Upper lobe of right lung (tissue), 1 donor: Measurements from ENCODE around the gene FOLR1. TPM values are rescaled to one million over a fixed set of nuclear protein-coding genes. Genes with fewer than 3 reads are reported as not detected.

Experiments used
- ATAC-seq: fragments of 200-7000 bp; cut with Tn5 transposase; one replicate; pipeline ENCODE4 v1.9.1; 2020; ENCODE audit warnings: mild to moderate bottlenecking, moderate library complexity
- DNase-seq: peaks from one replicate; pipeline ENCODE4 v3.0.0-alpha.2; 2020
- H3K27ac ChIP-seq: fragments of 200-600 bp; one replicate; pipeline ENCODE4 v1.8.0; 2022
- H3K27me3 ChIP-seq: fragments of 200-600 bp; one replicate; pipeline ENCODE4 v1.8.0; 2022; ENCODE audit warnings: mild to moderate bottlenecking
- H3K36me3 ChIP-seq: fragments of 200-600 bp; one replicate; pipeline ENCODE4 v1.8.0; 2022
- H3K4me1 ChIP-seq: fragments of 200-600 bp; one replicate; pipeline ENCODE4 v1.8.0; 2022
- H3K4me3 ChIP-seq: fragments of 200-600 bp; one replicate; pipeline ENCODE4 v1.8.0; 2022; ENCODE audit warnings: mild to moderate bottlenecking
- H3K9me3 ChIP-seq: fragments of 200-600 bp; one replicate; pipeline ENCODE4 v1.8.0; 2022
- intact Hi-C: fragments of 100-400 bp; cut with DNase I; formaldehyde crosslinking; loops from one replicate; pipeline ENCODE4 v1.11.0; 2022
- total RNA-seq: library from RNA; stranded (reverse); fragmentation: NEBNext Ultra II Directional; extraction: Animal tissue kit (Norgen Biotek cat#: 25700); gene quantifications from one replicate; pipeline ENCODE4 v1.2.1, GENCODE V29; 2021
- TF ChIP-seq, protein P1 (sequence below): fragments of 200-600 bp; IDR thresholded peaks from one replicate; pipeline ENCODE4 v1.8.0; 2022; ENCODE audit warnings: antibody characterized with exemption
- donor health status: DM: no; HTN: yes; CAD: no; lungs with severe emphysema.

FOLR1 gene
- total RNA-seq, 1 donor from 2014 or later, result 163 TPM

GRCh38 chr11:72222907-72223614 lies 31.1 kb downstream of the FOLR1 start:
- peaks cover 26% of the 10 kb centered on the region for H3K4me1 ChIP-seq
- peaks cover 1% of the 10 kb centered on the region for H3K36me3 ChIP-seq
- TF ChIP-seq, protein P1, sequence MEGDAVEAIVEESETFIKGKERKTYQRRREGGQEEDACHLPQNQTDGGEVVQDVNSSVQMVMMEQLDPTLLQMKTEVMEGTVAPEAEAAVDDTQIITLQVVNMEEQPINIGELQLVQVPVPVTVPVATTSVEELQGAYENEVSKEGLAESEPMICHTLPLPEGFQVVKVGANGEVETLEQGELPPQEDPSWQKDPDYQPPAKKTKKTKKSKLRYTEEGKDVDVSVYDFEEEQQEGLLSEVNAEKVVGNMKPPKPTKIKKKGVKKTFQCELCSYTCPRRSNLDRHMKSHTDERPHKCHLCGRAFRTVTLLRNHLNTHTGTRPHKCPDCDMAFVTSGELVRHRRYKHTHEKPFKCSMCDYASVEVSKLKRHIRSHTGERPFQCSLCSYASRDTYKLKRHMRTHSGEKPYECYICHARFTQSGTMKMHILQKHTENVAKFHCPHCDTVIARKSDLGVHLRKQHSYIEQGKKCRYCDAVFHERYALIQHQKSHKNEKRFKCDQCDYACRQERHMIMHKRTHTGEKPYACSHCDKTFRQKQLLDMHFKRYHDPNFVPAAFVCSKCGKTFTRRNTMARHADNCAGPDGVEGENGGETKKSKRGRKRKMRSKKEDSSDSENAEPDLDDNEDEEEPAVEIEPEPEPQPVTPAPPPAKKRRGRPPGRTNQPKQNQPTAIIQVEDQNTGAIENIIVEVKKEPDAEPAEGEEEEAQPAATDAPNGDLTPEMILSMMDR, result peak; percentile 23
- peak overlapping the region; percentile 96 for H3K27ac ChIP-seq
- H3K4me3 ChIP-seq, result peak overlapping the region; percentile 85
- no peaks in the 10 kb centered on the region for H3K27me3 ChIP-seq
- intact Hi-C loops, result no loop called here
- H3K9me3 ChIP-seq, result no peaks in the 10 kb centered on the region
- ATAC-seq (peak; percentile 91), DNase-seq (peak; percentile 98)

- Histone ChIP-seq H3K4me3 (peak overlapping the region; percentile 85), H3K9me3 (no peaks in the 10 kb centered on the region), H3K4me1 (peaks cover 26% of the 10 kb centered on the region), H3K36me3 (peaks cover 10% of the 10 kb centered on the region), H3K27me3 (no peaks in the 10 kb centered on the region), H3K27ac (peak overlapping the region; percentile 96)
- ATAC-seq (peak; percentile 79), DNase-seq (peak; percentile 90)
- intact Hi-C loops, result no loop called here
- TF ChIP-seq, protein P1, result no peak
Measured at GRCh38 chr11:72223615-72224563, 31.9 kb downstream of the FOLR1 start.

DNA sequence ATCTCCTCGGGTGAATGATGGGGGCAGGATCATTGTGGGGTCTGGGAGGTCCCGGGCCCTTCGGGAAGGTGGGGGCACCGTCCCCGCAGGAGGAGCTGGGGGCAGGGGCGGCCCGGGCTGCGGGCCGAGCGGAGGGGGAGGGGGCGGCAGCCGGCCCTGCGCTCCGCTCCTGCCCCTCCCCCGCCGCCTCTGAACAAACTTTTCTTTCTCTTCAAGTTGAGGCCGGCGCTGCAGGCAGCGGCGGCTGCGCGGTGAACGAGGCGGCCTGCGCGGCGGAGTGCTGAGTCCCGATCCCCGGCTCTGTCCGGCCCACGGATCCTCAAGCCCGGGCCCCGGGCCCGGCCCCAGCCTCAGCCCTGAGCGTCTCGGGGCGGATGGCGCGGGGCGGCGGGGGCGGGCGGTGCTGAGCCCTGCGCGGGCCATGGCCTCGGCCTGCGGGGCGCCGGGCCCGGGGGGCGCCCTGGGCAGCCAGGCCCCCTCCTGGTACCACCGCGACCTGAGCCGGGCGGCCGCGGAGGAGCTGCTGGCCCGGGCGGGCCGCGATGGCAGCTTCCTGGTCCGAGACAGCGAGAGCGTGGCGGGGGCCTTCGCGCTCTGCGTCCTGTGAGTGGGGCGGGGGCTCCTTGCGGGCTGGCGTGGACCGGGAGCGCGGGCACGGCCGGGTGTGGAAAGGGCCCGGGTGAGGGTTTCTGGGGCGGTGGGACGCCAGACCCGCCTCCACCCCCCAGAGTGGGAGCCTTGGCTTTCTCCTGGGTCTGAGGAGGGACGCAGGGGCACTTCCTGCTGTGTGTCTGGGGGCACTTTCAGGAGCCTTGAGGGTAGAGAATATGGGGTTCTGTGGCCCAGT lies 32.8 kb downstream of the FOLR1 start, which contains the start of gene INPPL1:
Gene INPPL1, plus strand, starts transcription at position 204 of the 847 bp plus-strand sequence. Its CDS starts 218 bp downstream, at position 422.
- intact Hi-C loops, result no loop called here
- peak within 1 kb of the TSS; percentile 85 for H3K4me3 ChIP-seq
- no peaks in the 10 kb centered on the region for H3K27me3 ChIP-seq
- peaks cover 26% of the 10 kb centered on the region for H3K4me1 ChIP-seq
- no peaks in the 10 kb centered on the region for H3K9me3 ChIP-seq
- peaks cover 19% of the 10 kb centered on the region for H3K36me3 ChIP-seq
- peak within 1 kb of the TSS; percentile 96 for H3K27ac ChIP-seq
- DNase-seq (peak; percentile 86), ATAC-seq (peak; percentile 12)
- TF ChIP-seq, protein P1, result no peak

DNA sequence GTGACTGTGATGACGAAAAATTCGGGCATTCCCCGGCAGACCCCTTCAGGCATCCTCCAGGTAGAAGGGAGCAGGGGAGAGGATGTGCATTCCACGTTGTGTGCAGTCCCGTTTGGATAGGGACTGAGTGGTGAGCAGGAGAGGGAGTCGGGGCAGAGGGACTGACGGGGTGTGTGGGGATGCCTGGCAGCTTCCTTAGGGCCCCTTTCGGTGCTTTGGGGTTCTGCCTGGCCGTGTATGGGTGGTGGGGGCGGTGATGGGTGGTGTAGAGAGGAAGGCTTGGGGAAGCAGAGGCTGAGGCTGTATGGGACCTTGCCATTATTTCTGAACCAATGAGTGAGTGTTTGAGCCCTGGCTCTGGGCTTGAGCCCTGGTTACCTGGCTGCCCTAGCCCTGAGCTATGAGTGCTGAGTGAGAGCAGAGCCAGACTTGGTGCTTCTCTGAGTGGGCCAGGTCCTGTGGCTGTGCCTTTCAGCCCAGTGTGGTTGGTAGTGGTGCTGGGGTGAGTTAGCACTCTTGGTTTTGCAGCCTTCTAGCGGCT lies 33.5 kb downstream of the FOLR1 start:
- TF ChIP-seq, protein P1, result no peak
- H3K9me3 ChIP-seq, result no peaks in the 10 kb centered on the region
- H3K27ac ChIP-seq, result peak overlapping the region; percentile 96
- intact Hi-C loops, result no loop called here
- peaks cover 26% of the 10 kb centered on the region for H3K4me1 ChIP-seq
- DNase-seq (no peak), ATAC-seq (no peak)
- H3K36me3 ChIP-seq, result peaks cover 26% of the 10 kb centered on the region
- H3K4me3 ChIP-seq, result peak overlapping the region; percentile 85
- H3K27me3 ChIP-seq, result no peaks in the 10 kb centered on the region

GRCh38 chr11:72226701-72227100 lies 34.8 kb downstream of the FOLR1 start:
- DNase-seq, result no peak
- Histone ChIP-seq H3K27me3 (no peaks in the 10 kb centered on the region), H3K9me3 (no peaks in the 10 kb centered on the region), H3K4me1 (peaks cover 24% of the 10 kb centered on the region), H3K27ac (no peak overlapping the region), H3K36me3 (peaks cover 38% of the 10 kb centered on the region), H3K4me3 (no peak overlapping the region)
- TF ChIP-seq, protein P1, result no peak
- ATAC-seq, result no peak
- intact Hi-C loops, result no loop called here
